Stomach smooth muscle (tissue), 2 donors: ENCODE results near the gene FOXD1.
A peak's percentile ranks its signal among the peaks of the same experiment; 100 is the strongest.
"Not testable (repeated sequence)": the region's sequence is repeated elsewhere in the genome, so short reads cannot be mapped to it uniquely, and the experiment has no call there.

Experiments used
- H3K27ac ChIP-seq: one replicate; pipeline ENCODE4 v1.7.0; 2013; ENCODE audit warnings: mild to moderate bottlenecking, low read length, inconsistent platforms
- H3K27me3 ChIP-seq, 2 donors: one replicate each; pipeline ENCODE4 v1.7.0; 2013; ENCODE audit warnings: low read length in 2 of 2; ENCODE audit not compliant: insufficient read depth in 2 of 2, control insufficient read depth in 1 of 2
- H3K36me3 ChIP-seq, 2 donors: one replicate each; pipeline ENCODE4 v1.7.0; 2013; ENCODE audit warnings: low read length in 2 of 2; ENCODE audit not compliant: control insufficient read depth in 2 of 2, insufficient read depth in 2 of 2
- H3K4me1 ChIP-seq: one replicate; pipeline ENCODE4 v1.7.0; 2013; ENCODE audit warnings: low read length; ENCODE audit not compliant: control insufficient read depth, insufficient read depth
- H3K4me3 ChIP-seq, 2 donors: one replicate each; pipeline ENCODE4 v1.7.0; 2013; ENCODE audit warnings: low read length in 2 of 2
- H3K9ac ChIP-seq, 2 donors: one replicate each; pipeline ENCODE4 v1.7.0; 2013; ENCODE audit warnings: low read length in 2 of 2, mild to moderate bottlenecking in 1 of 2
- H3K9me3 ChIP-seq, 2 donors: one replicate each; pipeline ENCODE4 v1.7.0; 2013; ENCODE audit warnings: low read length in 2 of 2; ENCODE audit not compliant: control insufficient read depth in 2 of 2
- donor health status: healthy.
- donor health status: Pancreatic carcinoma.

The FOXD1 gene

GRCh38 chr5:73448463-73449136 is at the start of gene FOXD1:
Gene FOXD1, minus strand, starts transcription at chr5:73448777. Its CDS starts 415 bp downstream, at chr5:73448362.
- Histone ChIP-seq H3K36me3 (no peaks in the 10 kb centered on the region), H3K4me1 (peaks cover 23% of the 10 kb centered on the region), H3K4me3 (peak within 1 kb of the TSS; percentile 51 to 61), H3K9me3 (no peaks in the 10 kb centered on the region), H3K27me3 (peaks cover 69 to 91% of the 10 kb centered on the region in 2 donors), H3K9ac (no peak within 1 kb of the TSS), H3K27ac (no peak within 1 kb of the TSS)

- peaks cover under 1 to 5% of the 10 kb centered on the region in 2 donors for H3K36me3 ChIP-seq
- H3K27ac ChIP-seq = peak overlapping the region; percentile 88
- H3K9me3 ChIP-seq = no peaks in the 10 kb centered on the region
- H3K27me3 ChIP-seq = no peaks in the 10 kb centered on the region
- peaks cover 15% of the 10 kb centered on the region for H3K4me1 ChIP-seq
- peak overlapping the region; percentile 95 to 97 for H3K9ac ChIP-seq
- H3K4me3 ChIP-seq = peak overlapping the region; percentile 78 to 92
These were observed 49.0 kb upstream of the FOXD1 start for GRCh38 chr5:73497497-73498056.

DNA sequence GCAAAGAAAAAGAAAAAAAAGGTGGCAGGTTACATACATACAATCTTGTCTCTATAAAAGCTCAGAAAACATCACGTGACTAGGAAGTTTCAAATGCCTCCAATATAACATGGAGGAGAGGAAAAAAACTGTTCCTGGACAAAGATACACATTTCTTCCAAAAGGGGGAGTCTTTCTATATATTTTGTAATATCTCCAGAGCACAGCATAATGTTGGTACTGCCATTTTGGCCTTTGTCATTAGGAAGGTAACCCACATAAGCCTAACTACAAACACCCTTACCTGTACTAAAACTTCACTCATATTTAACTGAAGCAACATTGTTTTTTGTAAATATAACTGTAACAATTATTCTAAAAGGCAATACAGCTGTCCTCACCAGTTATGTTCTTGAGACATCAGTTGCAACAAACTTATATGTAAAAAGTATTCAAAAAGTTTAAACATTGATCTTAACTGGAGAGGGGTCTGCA is 48.4 kb upstream of the FOXD1 start:
- no peaks in the 10 kb centered on the region for H3K27me3 ChIP-seq
- H3K9me3 ChIP-seq = no peaks in the 10 kb centered on the region
- no peak overlapping the region for H3K4me3 ChIP-seq
- peaks cover 0 to 5% of the 10 kb centered on the region in 2 donors for H3K36me3 ChIP-seq
- H3K4me1 ChIP-seq = peaks cover 15% of the 10 kb centered on the region
- no peak overlapping the region for H3K27ac ChIP-seq
- no peak overlapping the region for H3K9ac ChIP-seq

- no peak overlapping the region for H3K27ac ChIP-seq
- H3K9ac ChIP-seq = no peak overlapping the region
- no peaks in the 10 kb centered on the region for H3K27me3 ChIP-seq
- no peaks in the 10 kb centered on the region for H3K36me3 ChIP-seq
- H3K4me3 ChIP-seq = no peak overlapping the region
- H3K4me1 ChIP-seq = peaks cover 15% of the 10 kb centered on the region
- no peaks in the 10 kb centered on the region for H3K9me3 ChIP-seq
These were observed 47.3 kb upstream of the FOXD1 start for GRCh38 chr5:73495772-73496335.

DNA sequence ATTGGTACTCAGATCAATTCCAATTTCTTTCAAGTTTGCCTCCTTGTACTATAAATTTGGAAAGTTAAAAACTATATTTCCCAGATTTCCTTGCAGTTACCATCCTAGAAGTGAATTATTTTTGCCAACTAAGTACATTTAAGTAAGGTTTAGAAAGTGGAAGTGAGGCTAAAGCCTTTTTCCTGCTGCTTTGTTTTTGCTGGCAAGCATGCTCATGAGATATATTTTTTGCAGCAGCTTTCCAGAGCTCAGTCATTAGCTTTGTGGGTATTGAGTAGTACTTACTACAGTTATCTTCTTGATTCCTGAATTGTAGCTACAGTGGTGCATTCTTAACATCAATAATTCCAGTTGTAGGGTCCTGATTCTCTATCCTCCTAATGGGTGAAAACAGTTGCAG is 46.1 kb upstream of the FOXD1 start:
- H3K27ac ChIP-seq = no peak overlapping the region
- no peak overlapping the region for H3K9ac ChIP-seq
- no peaks in the 10 kb centered on the region for H3K27me3 ChIP-seq
- H3K4me1 ChIP-seq = peaks cover 8% of the 10 kb centered on the region
- H3K36me3 ChIP-seq = no peaks in the 10 kb centered on the region
- no peaks in the 10 kb centered on the region for H3K9me3 ChIP-seq
- no peak overlapping the region for H3K4me3 ChIP-seq

- Histone ChIP-seq H3K9ac (no peak overlapping the region), H3K9me3 (no peaks in the 10 kb centered on the region), H3K27me3 (no peaks in the 10 kb centered on the region), H3K36me3 (no peaks in the 10 kb centered on the region), H3K27ac (no peak overlapping the region), H3K4me1 (peaks cover 6% of the 10 kb centered on the region), H3K4me3 (no peak overlapping the region)
These were observed 44.8 kb upstream of the FOXD1 start for GRCh38 chr5:73493421-73493820.

GRCh38 chr5:73491155-73491554 is 42.6 kb upstream of the FOXD1 start:
- no peaks in the 10 kb centered on the region for H3K4me1 ChIP-seq
- peaks cover 4% of the 10 kb centered on the region in 2 donors for H3K27me3 ChIP-seq
- no peak overlapping the region for H3K27ac ChIP-seq
- no peak overlapping the region for H3K4me3 ChIP-seq
- no peaks in the 10 kb centered on the region for H3K36me3 ChIP-seq
- H3K9ac ChIP-seq = no peak overlapping the region
- no peaks in the 10 kb centered on the region for H3K9me3 ChIP-seq

DNA sequence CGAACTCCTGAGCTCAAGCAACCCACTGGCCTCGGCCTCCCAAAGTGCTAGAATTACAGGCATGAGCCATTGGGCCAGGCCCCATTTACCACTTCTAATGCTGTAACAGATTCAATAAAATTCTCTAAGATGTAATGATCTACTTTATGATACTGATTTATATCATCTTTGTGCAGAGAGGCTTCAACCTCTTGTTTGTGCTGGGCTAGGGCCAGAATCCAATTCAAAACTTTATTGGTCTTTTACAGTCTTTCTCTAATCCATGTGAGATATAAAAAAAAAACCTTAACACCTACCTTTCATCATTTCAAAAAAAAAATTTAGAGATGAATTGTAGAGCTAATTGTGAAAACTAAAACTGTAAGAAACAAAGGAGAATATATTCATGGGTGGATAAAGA is 41.5 kb upstream of the FOXD1 start:
- Histone ChIP-seq H3K9me3 (no peaks in the 10 kb centered on the region), H3K4me1 (no peaks in the 10 kb centered on the region), H3K36me3 (no peaks in the 10 kb centered on the region), H3K4me3 (no peak overlapping the region), H3K27ac (no peak overlapping the region), H3K27me3 (peaks cover 4% of the 10 kb centered on the region in 2 donors), H3K9ac (no peak overlapping the region)

DNA sequence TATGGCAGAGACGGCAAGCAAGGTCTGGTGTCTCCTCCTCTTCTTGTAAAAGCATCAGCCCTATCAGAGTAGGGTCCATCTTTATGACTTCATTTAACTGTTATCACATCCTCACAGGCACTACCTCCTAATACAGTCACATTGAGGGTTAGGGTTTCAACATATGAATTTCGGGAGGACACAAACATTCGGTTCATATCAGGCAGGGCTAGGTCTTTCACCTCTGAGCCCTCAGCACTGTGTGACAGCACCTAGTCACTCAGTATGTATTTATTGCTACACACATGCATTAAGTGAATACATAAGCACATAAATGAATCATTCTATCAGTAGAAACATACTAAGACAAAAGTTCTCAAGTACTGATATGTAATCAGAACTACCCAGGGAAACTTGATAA is 40.2 kb upstream of the FOXD1 start:
- Histone ChIP-seq H3K4me1 (no peaks in the 10 kb centered on the region), H3K9me3 (no peaks in the 10 kb centered on the region), H3K27ac (no peak overlapping the region), H3K9ac (no peak overlapping the region), H3K36me3 (no peaks in the 10 kb centered on the region), H3K27me3 (peaks cover 4% of the 10 kb centered on the region in 2 donors), H3K4me3 (no peak overlapping the region)

GRCh38 chr5:73487815-73488214 is 39.2 kb upstream of the FOXD1 start:
- Histone ChIP-seq H3K9me3 (no peaks in the 10 kb centered on the region), H3K9ac (no peak overlapping the region), H3K27me3 (peaks cover 4% of the 10 kb centered on the region in 2 donors), H3K27ac (no peak overlapping the region), H3K36me3 (no peaks in the 10 kb centered on the region), H3K4me1 (no peaks in the 10 kb centered on the region), H3K4me3 (no peak overlapping the region)

DNA sequence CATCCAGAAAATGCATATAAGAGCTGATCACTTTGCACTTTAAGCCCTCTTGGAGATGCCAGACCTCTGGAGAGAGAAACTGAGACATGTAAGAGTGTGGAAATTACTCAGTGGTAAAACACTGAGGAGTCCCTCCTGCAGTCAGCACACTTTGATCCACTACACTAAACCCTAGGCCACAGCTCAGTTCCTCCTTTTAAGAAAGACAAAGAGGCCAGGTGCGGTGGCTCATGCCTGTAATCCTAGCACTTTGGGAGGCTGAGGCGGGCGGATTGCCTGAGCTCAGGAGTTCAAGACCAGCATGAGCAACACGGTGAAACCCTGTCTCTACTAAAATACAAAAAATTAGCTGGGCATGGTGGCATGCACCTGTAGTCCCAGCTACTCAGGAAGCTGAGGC is 38.7 kb upstream of the FOXD1 start:
- H3K4me1 ChIP-seq, H3K36me3 ChIP-seq, H3K4me3 ChIP-seq, H3K27ac ChIP-seq, H3K27me3 ChIP-seq, H3K9ac ChIP-seq, H3K9me3 ChIP-seq: not testable (repeated sequence)
